Fibroblast of skin of left quadriceps (primary cell): Measurements from ENCODE around the gene LRRTM1.
A peak's percentile ranks its signal among the peaks of the same experiment; 100 is the strongest.

Experiments used
- DNase-seq, 2 experiments: peaks; one replicate each; pipeline ENCODE4 v3.0.0-alpha.2; 2013; ENCODE audit warnings: low read depth in 2 of 2

LRRTM1 gene

GRCh38 chr2:80302314-80303005, 2.1 kb downstream of the LRRTM1 start:
- DNase-seq, result no peak

DNA sequence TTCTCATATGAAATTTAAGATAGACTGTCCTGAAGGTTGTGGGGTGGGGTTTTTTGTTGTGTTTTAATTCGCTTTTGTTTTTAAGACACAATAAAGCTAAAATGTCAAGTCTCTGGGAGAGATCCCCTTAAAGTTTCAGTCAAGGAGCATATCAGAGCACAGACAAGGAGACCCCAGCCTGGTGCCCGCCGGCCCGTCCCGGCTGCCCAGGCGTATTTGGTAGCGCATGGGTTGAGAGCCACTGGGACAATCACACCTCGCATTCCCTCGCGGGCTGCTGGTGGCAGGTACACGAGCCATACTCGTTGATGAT, 2.6 kb downstream of the LRRTM1 start:
- no peak for DNase-seq

- no peak for DNase-seq
These were observed 3.6 kb downstream of the LRRTM1 start for GRCh38 chr2:80300954-80301353.

DNA sequence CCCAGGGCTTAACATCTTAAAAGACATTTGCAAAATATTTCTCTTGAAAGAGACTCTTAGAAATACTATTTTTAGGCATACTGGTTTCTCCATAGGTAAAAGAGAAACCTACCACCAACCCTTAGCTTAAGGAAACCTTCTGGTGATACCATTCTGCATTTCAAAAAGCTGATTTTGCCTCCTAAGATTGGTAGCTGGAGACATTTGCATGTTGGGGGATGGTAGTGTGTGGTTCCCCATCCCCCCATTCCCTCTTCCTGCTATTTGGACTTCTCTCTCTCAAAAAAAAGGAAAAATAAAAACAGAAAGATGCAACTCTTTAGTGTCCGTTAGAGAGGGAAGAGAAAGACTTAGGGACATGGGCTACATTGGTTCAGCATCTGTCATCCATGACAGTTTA, 4.2 kb downstream of the LRRTM1 start:
- DNase-seq, result no peak

DNA sequence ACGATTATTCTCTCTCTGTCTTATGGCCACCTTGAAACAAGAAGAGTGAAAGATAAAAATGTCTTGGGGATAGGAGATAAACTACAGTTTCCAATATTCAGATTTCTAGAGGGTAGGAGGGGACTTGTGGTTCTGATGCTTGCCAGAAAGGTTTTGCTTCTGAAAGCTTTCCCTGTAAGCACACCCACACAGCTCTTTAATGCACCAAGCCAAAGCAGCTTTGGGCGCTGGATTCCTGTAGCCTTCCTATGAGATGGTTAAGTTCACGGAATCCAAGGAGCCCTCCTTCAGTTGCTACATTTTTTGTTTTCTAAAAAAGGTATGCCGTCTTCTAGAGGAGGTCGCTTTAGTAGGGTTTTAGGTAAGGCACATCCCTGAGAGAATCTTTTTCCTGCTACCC, 4.9 kb downstream of the LRRTM1 start:
- DNase-seq, result no peak

DNA sequence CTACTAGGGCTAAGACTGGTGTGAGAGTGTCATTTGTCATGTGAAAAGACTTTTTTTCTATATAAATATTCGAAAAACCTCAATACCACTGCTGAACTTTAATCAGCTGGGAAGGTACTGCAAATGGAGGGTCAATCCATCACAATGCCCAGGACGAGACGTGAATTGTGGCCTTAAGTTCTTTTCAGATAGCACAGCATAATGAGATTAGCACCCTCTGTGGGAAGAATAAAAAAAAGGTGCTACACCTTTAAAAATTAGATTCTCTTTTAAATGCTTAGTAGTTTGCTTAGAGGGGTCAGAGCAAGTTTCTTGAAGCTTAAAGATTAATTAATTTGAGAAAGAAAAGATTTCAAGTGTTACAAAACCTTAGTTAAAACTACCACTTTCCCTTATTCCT, 5.6 kb downstream of the LRRTM1 start:
- DNase-seq, result no peak

DNA sequence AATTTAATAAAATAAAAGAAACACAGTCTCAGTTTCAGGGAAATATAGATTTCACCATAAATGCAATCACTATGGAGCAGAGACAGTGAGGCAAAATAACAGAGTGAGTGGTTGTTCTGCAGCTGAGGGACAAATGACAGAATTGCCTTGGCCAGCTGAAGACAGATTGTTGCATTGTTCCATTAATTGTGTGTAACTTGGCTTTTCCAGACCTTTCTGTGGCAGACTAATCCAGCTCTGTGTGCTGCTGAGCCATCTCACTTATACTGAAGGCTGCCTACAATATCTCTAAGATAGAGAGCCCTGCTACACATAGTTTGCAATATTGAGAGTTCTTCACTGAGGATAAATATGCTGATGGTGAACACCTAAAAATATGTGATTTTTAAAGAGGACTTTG, 11.5 kb downstream of the LRRTM1 start:
- DNase-seq, result no peak

DNA sequence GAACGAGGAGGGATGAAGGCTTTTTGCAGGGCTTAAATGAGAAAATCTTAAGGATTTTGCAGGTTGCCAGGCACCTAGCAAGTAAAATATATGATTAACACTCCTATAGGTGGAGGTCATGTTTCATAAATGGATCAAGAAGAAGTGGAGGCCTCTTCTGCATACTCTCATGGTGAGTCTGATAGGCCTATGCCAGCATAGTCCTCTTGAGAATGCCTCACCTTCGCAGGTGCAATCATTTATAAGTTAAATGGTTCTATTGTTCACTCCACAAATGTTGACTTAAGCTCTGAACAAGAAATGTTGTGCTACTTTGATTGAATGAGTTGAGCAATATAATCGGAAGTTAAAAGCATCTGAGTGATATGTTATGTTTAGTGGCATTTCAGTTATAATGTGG, 12.1 kb downstream of the LRRTM1 start:
- DNase-seq, result no peak

- DNase-seq, result no peak
These were observed 12.9 kb downstream of the LRRTM1 start for GRCh38 chr2:80291656-80292055.

DNA sequence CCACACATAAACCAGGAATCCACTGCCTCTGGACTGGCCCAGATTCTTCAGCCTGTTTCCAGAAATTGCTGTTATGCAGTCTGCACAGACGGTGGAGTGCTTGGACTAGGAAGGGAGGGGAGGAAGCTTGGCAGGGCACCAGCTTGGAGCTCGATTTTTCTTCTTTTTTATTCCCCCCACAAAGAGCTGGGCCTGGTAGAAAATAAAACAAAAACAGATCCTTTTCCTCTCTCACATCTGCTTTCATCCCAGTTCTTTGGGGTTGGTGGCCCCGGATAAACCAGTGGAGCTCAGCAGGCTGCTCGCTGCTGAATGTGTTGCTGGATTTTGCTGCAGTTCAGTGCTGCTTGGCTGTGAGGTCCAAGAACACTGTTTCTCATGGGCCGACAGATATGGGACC, 16.0 kb downstream of the LRRTM1 start:
- no peak for DNase-seq

GRCh38 chr2:80281049-80281448, 23.5 kb downstream of the LRRTM1 start:
- DNase-seq, result no peak

GRCh38 chr2:80280598-80280997, 24.0 kb downstream of the LRRTM1 start:
- no peak for DNase-seq

DNA sequence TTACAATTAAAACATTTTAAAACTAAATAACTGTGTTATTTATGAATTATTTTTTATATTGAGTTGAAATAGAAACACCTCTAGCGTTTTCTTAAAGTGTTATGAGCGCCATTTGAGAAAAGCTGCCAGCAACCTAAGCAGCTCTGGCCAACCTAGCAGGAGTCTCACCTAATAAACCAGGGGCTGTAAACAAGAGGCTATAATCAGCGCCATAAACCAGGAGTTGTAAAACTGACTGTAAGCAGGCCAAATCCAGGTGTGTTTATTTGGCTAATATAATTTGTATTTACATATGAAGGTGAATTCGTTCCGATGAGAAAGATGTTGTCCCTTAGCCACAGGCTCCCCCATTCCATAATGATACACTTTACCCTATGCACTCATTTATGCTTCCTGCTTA, 34.7 kb downstream of the LRRTM1 start:
- DNase-seq, result no peak

DNA sequence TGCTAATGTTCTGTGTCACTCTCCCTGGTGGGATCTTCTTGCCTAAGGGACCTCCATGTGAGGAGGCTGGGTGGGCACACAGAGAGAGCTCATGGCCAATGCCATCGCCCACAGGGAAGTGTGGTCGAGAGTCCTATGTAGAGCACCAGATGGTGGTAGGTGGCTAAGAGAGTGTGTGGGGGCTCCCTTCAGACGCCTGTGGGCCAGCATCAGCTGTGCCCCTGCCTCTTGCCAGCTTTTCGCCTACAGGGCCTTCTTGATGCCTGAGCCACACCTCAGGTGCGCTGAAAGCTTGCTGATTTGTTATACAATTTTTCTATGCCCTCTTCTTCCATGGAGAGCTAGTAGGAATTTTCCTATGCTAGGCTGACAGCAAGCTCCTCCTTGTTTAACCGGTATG, 38.3 kb downstream of the LRRTM1 start:
- DNase-seq, result no peak

- no peak for DNase-seq
These were observed 45.3 kb downstream of the LRRTM1 start for GRCh38 chr2:80259292-80259691.

- DNase-seq, result no peak
These were observed 45.8 kb downstream of the LRRTM1 start for GRCh38 chr2:80258793-80259192.

DNA sequence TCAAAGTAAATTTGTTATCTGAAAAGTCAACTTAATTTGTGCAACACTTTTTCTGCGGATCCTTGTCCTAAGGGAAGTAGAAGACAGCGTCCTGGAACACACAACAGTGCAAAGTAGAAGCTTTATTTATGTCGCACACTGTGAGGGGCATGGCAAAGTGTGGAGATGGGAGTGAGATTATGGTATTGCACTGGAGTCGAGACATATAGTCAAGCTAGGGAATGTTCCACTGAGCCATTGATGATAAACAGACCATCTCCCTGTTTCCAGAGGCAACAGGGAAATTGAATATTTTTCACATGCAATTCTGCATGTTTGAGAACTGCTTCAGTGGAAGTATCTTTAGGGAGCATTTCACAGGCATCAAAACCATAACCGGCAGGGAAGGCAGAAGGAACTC, 46.2 kb downstream of the LRRTM1 start:
- no peak for DNase-seq

GRCh38 chr2:80257450-80257849, 47.1 kb downstream of the LRRTM1 start:
- DNase-seq, result no peak

DNA sequence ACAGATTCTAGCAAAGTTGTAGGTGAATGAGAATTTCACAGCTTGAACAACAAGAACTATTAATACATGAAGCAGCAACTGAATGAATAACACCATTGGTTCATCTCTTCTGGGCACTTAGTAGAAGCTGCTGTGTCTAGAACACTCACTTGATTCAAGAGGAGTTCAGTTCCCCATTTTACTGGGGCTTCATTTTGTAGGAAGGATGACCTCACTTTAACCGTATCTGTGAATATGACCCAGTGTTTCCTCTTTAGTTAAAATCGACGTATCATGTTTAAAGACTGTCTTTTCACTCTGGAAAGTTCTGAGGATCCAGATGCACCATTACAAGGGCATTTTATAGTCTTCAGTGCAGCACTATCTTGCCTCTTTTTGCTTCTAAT, 47.8 kb downstream of the LRRTM1 start:
- no peak for DNase-seq

DNA sequence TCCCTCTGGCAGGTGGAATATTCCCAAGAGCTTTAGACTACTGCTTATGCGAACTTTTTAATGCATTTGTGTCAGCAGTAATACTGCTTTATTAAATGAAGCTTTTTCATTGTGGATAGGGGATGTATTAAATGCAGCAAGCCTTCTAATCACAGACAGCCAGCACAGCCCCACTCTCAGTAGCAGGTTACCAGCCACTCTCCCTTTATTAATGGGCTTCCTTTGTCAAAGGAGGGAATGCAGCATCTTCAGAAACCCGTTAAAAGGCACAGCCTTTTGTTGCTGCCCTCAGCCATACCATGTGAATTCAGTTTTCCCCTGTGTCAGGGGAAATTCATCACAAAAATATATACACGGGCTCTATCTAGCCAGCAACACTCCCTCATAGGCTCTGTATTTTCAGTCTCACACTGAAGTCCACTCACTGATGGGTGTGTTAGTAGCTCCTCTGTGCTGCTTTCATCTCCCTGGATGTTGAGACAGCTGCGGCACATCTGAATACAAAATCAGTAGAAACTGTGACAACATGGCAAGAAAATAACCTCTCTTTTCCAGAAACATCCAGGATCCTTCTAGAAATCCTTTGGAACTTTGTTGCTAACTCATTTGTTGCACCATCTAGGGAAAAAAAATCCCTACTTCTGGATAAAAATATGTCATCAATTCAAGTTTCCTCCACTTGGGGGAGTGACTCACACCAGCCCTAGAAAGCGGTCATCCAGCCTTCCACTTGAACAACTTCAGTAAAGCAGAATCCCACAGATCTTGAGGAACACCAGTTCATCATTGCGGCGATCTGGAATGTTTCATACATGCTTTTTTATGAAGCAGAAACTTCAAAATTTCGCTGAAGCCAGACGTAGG, 48.4 kb downstream of the LRRTM1 start:
- DNase-seq, result peak in 1 of 2 experiments; percentile 14

DNA sequence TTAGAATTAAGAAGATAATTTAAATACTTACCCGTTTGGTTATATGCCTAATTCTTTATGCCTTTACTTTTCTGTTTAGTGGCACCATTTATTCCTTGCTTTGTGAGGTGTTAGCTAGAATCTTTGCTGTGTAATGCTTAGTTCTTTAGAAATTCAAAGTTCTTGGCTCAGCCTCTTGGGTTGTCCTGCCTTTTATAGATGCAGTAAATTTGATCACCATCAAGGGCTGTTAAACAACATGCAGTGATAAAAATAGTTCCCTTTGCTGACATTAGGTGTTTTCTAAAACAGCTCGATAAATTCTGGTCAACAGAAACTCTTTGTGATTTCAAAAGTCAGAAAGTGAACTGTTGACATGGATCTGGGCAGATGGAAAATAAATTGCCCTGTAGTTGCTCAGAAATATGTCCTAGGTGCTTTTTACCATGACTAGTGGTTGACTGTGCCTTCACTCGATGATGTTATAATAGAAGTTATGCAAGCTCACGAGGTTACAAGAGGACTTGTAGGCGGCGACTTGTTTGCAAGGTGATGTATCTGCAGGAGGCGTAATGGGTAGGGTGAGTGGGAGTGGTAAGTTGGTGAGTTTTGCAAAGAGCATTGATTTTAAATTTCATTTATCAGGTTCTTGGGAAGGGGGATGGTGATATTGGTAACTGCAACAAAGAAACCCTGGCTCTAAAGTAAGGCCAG, 52.1 kb downstream of the LRRTM1 start:
- no peak for DNase-seq
